H1 (cell line): Measurements from ENCODE around the gene GALNT17. TPM values are rescaled to one million over a fixed set of nuclear protein-coding genes. Genes with fewer than 3 reads are reported as not detected.
A peak's percentile ranks its signal among the peaks of the same experiment; 100 is the strongest.

ENCODE experiments used
- CTCF ChIA-PET: fragments of 300-600 bp; sonication (Branson Sonifier 250); formaldehyde crosslinking; loops from one replicate; lab custom pipeline; 2021; ENCODE audit not compliant: partially characterized antibody; lab: Charles Lee
- POLR2A ChIA-PET: fragments of 300-600 bp; sonication (Branson Sonifier 250); formaldehyde crosslinking; loops from one replicate; lab custom pipeline; 2021; ENCODE audit warnings: inconsistent platforms; ENCODE audit not compliant: partially characterized antibody; lab: Charles Lee
- DNase-seq, 2 experiments: peaks; one replicate each; pipeline versions ENCODE4 v3.0.0 to v3.0.0-alpha.2; 2010 to 2022; ENCODE audit warnings: low spot score in 2 of 2, low read depth in 1 of 2, mixed read lengths in 1 of 2
- FAIRE-seq: peaks from 2 replicates; lab custom pipeline; 2011; peaks lifted over from hg19 to GRCh38; lab: Jason Lieb, UNC
- H2AFZ ChIP-seq: 2 replicates; pipeline ENCODE4 v1.8.1; 2012; ENCODE audit warnings: low read length, inconsistent platforms
- H2AK5ac ChIP-seq: 2 replicates; pipeline ENCODE4 v1.6.1; 2013; ENCODE audit warnings: low read depth, low read length
- H2BK120ac ChIP-seq: replicated peaks from 2 replicates; pipeline ENCODE3; 2013; ENCODE audit warnings: low read depth, low read length, inconsistent platforms
- H2BK12ac ChIP-seq: 2 replicates; pipeline ENCODE4 v1.6.1; 2013; ENCODE audit warnings: low read depth, low read length
- H2BK15ac ChIP-seq: 2 replicates; pipeline ENCODE4 v1.6.1; 2013; ENCODE audit warnings: low read length
- H2BK20ac ChIP-seq: 2 replicates; pipeline ENCODE4 v1.6.1; 2013; ENCODE audit warnings: low read length
- H2BK5ac ChIP-seq: 2 replicates; pipeline ENCODE4 v1.6.1; 2013; ENCODE audit warnings: low read depth, low read length
- H3K14ac ChIP-seq: 2 replicates; pipeline ENCODE4 v1.6.1; 2013; ENCODE audit warnings: inconsistent platforms; ENCODE audit not compliant: insufficient read length
- H3K18ac ChIP-seq: 2 replicates; pipeline ENCODE4 v1.6.1; 2013; ENCODE audit warnings: low read length; ENCODE audit errors: extremely low read depth
- H3K23ac ChIP-seq: 2 replicates; pipeline ENCODE4 v1.6.1; 2013; ENCODE audit warnings: inconsistent platforms; ENCODE audit not compliant: insufficient read length
- H3K23me2 ChIP-seq: 2 replicates; pipeline ENCODE4 v1.6.1; 2013; ENCODE audit warnings: low read depth, low read length
- H3K27ac ChIP-seq: 2 replicates; pipeline ENCODE4 v1.6.1; 2011; ENCODE audit warnings: low read depth, low read length, inconsistent platforms
- H3K27me3 ChIP-seq, 4 experiments: replicated peaks in 1 of 4; 1 replicate in 1 of 4; 2 replicates in 3 of 4; pipeline versions ENCODE4 v1.6.1 to v1.8.1; 2011 to 2013; ENCODE audit warnings: low read length in 3 of 4, mild to moderate bottlenecking in 3 of 4, inconsistent platforms in 2 of 4, mixed read lengths in 2 of 4, moderate library complexity in 1 of 4; ENCODE audit not compliant: control insufficient read depth in 3 of 4, insufficient read depth in 3 of 4; ENCODE audit errors: extremely low read depth in 1 of 4
- H3K36me3 ChIP-seq, 4 experiments: 2 replicates each; pipeline versions ENCODE4 v1.6.1 to v1.8.1; 2011 to 2013; ENCODE audit warnings: mild to moderate bottlenecking in 4 of 4, low read length in 3 of 4, moderate library complexity in 2 of 4, control low read depth in 1 of 4, inconsistent platforms in 1 of 4; ENCODE audit not compliant: insufficient read depth in 4 of 4, control insufficient read depth in 2 of 4
- H3K4ac ChIP-seq: replicated peaks from 2 replicates; pipeline ENCODE3; 2013; ENCODE audit warnings: low read length, low read depth, mixed read lengths, inconsistent platforms; ENCODE audit not compliant: insufficient read length
- H3K4me1 ChIP-seq, 4 experiments: replicated peaks in 1 of 4; 1 replicate in 1 of 4; 2 replicates in 3 of 4; pipeline versions ENCODE4 v1.6.1 to v1.8.1; 2011 to 2013; ENCODE audit warnings: low read length in 3 of 4, inconsistent platforms in 2 of 4, mixed read lengths in 1 of 4; ENCODE audit not compliant: insufficient read depth in 4 of 4, control insufficient read depth in 3 of 4
- H3K4me2 ChIP-seq, 2 experiments: 2 replicates each; pipeline versions ENCODE4 v1.6.1 to v1.8.1; 2011 to 2013; ENCODE audit warnings: low read depth in 2 of 2, low read length in 2 of 2, control low read depth in 1 of 2, inconsistent platforms in 1 of 2, mild to moderate bottlenecking in 1 of 2; ENCODE audit not compliant: insufficient read depth in 1 of 2
- H3K4me3 ChIP-seq, 4 experiments: fragments of 200-600, 300-600 bp in 1 of 4; sonication (generic), shearing (Covaris generic), sonication (Bioruptor Twin) in 1 of 4; 2 replicates each; pipeline versions ENCODE4 v1.5.1 to v1.8.1; 2011 to 2016; ENCODE audit warnings: low read length in 4 of 4, low read depth in 3 of 4, control low read depth in 2 of 4, inconsistent platforms in 2 of 4, mild to moderate bottlenecking in 2 of 4, mixed read lengths in 1 of 4, moderate library complexity in 1 of 4; ENCODE audit not compliant: insufficient read depth in 2 of 4; ENCODE audit errors: extremely low read depth in 1 of 4
- H3K56ac ChIP-seq: replicated peaks from 2 replicates; pipeline ENCODE3; 2013; ENCODE audit warnings: low read depth, mild to moderate bottlenecking, mixed read lengths, low read length, inconsistent platforms; ENCODE audit not compliant: insufficient read length
- H3K79me1 ChIP-seq: 2 replicates; pipeline ENCODE4 v1.6.1; 2013; ENCODE audit warnings: low read depth, low read length, control low read depth
- H3K79me2 ChIP-seq, 2 experiments: 2 replicates each; pipeline versions ENCODE4 v1.6.1 to v1.8.1; 2012 to 2013; ENCODE audit warnings: low read length in 2 of 2, mild to moderate bottlenecking in 2 of 2, inconsistent platforms in 1 of 2; ENCODE audit not compliant: insufficient read depth in 2 of 2, control insufficient read depth in 1 of 2
- H3K9ac ChIP-seq, 4 experiments: replicated peaks in 1 of 4; 1 replicate in 1 of 4; 2 replicates in 3 of 4; pipeline versions ENCODE4 v1.6.1 to v1.8.1; 2011 to 2013; ENCODE audit warnings: low read depth in 3 of 4, low read length in 3 of 4, control low read depth in 2 of 4, mild to moderate bottlenecking in 2 of 4, moderate library complexity in 2 of 4, inconsistent platforms in 1 of 4; ENCODE audit errors: extremely low read depth in 1 of 4
- H3K9me3 ChIP-seq, 2 experiments: 2 replicates each; pipeline versions ENCODE4 v1.6.1 to v1.8.1; 2012 to 2013; ENCODE audit warnings: mild to moderate bottlenecking in 2 of 2, moderate library complexity in 2 of 2, control low read depth in 1 of 2, inconsistent platforms in 1 of 2, low read depth in 1 of 2, low read length in 1 of 2, mixed read lengths in 1 of 2; ENCODE audit not compliant: insufficient read depth in 2 of 2
- H4K20me1 ChIP-seq, 2 experiments: replicated peaks in 1 of 2; 2 replicates each; pipeline versions ENCODE3 to v1.8.1; 2011 to 2013; ENCODE audit warnings: inconsistent platforms in 2 of 2, low read length in 2 of 2, mild to moderate bottlenecking in 1 of 2; ENCODE audit not compliant: insufficient read depth in 2 of 2, control insufficient read depth in 1 of 2
- H4K5ac ChIP-seq: 2 replicates; pipeline ENCODE4 v1.6.1; 2013; ENCODE audit warnings: low read length, low read depth, mixed read lengths, inconsistent platforms; ENCODE audit not compliant: insufficient read length
- H4K8ac ChIP-seq: 2 replicates; pipeline ENCODE4 v1.8.0; 2013; ENCODE audit warnings: mild to moderate bottlenecking, moderate library complexity, low read length, inconsistent platforms; ENCODE audit not compliant: insufficient read depth; ENCODE audit errors: extremely low read depth
- H4K91ac ChIP-seq: replicated peaks from 2 replicates; pipeline ENCODE3; 2013; ENCODE audit warnings: low read length, mixed read lengths, inconsistent platforms; ENCODE audit not compliant: insufficient read length
- CTBP2 ChIP-seq: IDR thresholded peaks from 2 replicates; pipeline ENCODE4 v1.7.0; 2011; ENCODE audit warnings: borderline replicate concordance, mild to moderate bottlenecking, moderate library complexity, mixed read lengths, low read length; ENCODE audit not compliant: insufficient read depth, insufficient read length
- E2F6 ChIP-seq: IDR thresholded peaks from 2 replicates; pipeline ENCODE4 v1.6.1; 2012; ENCODE audit warnings: inconsistent platforms
- EZH2 ChIP-seq: fragments of 200-600 bp; sonication (generic); IDR thresholded peaks from 2 replicates; pipeline ENCODE4 v1.7.1; 2012; ENCODE audit warnings: low read depth, mild to moderate bottlenecking, moderate library complexity, low read length, inconsistent platforms; ENCODE audit not compliant: severe bottlenecking
- SIX5 ChIP-seq: IDR thresholded peaks from 2 replicates; pipeline ENCODE4 v1.6.1; 2011; ENCODE audit warnings: mild to moderate bottlenecking, low read depth, low read length
- TCF12 ChIP-seq: IDR thresholded peaks from 2 replicates; pipeline ENCODE4 v1.6.1; 2011; ENCODE audit warnings: low read depth, mild to moderate bottlenecking, low read length
- polyA plus RNA-seq, 7 experiments: library from polyadenylated mRNA; depleted of rRNA in 3 of 7; stranded (reverse) in 5 of 7; unstranded in 2 of 7; fragments of >200 nt in 5 of 7; fragments of 200-250 nt in 2 of 7; gene quantifications; 1 replicate in 5 of 7; 2 replicates in 1 of 7; 4 replicates in 1 of 7; pipeline versions ENCODE4 v1.2.1 to v1.2.3, GENCODE V29; 2011 to 2013; ENCODE audit warnings: missing spikeins in 2 of 7, mixed read lengths in 2 of 7
- total RNA-seq: library from RNA; stranded (reverse); fragmentation: NEBNext Ultra II Directional; extraction: Animal tissue kit (Norgen Biotek cat#: 25700); gene quantifications from 2 replicates; pipeline ENCODE4 v1.2.1, GENCODE V29; 2021

GALNT17 gene
- total and polyA plus RNA-seq, 2 of the 8 experiments (the other 6 are each of a cell fraction or from before 2014, with no cell fraction given): 37.7 to 47.0 TPM

- DNase-seq (no peak), FAIRE-seq (no peak)
- Histone ChIP-seq H2AFZ (no peak overlapping the region), H4K8ac (no peak overlapping the region), H2BK20ac (peak overlapping the region; percentile 91; the same call in 1 of the 2 replicates), H2BK5ac (peak overlapping the region; percentile 93), H3K36me3 (0 out of 8 replicates have a peak, but pooled peaks cover 0 to 3% (median 0%) of the 10 kb centered on the region in 4 experiments), H3K27me3 (peaks cover 0 to 1% (median 0%) of the 10 kb centered on the region in 4 experiments; a peak in 1 of 7 replicates), H3K4ac (peak overlapping the region; percentile 6), H3K79me1 (no peaks in the 10 kb centered on the region), H4K20me1 (no peaks in the 10 kb centered on the region), H3K23me2 (no peaks in the 10 kb centered on the region), H3K9me3 (no peaks in the 10 kb centered on the region), H3K4me3 (no peak overlapping the region), H3K23ac (no peak overlapping the region), H2AK5ac (no peak overlapping the region; the same call in 1 of the 2 replicates), H3K14ac (no peak overlapping the region), H2BK12ac (peak overlapping the region; percentile 72; the same call in 1 of the 2 replicates), H2BK15ac (no peak overlapping the region), H2BK120ac (no peak overlapping the region), H3K4me2 (no peak overlapping the region), H3K4me1 (peaks cover 7 to 31% (median 19%) of the 10 kb centered on the region in 4 experiments), H3K9ac (no peak overlapping the region), H3K79me2 (no peaks in the 10 kb centered on the region; a peak in 1 of 4 replicates), H3K18ac (no peak overlapping the region), H4K91ac (no peak overlapping the region), H3K56ac (no peak overlapping the region), H3K27ac (no peak overlapping the region), H4K5ac (no peak overlapping the region)
- CTCF ChIA-PET: no interaction called here
- POLR2A ChIA-PET: interaction anchor here (0.6 to 5.3 kb wide), 3 partner anchors 11 to 35 kb away, joined by 3 to 41 read pairs (median 3); no protein-coding TSS in a partner anchor
- no peak for TF ChIP-seq E2F6
- no peak for TF ChIP-seq TCF12
- TF ChIP-seq CTBP2: no peak
- TF ChIP-seq EZH2: no peak
- no peak for TF ChIP-seq SIX5
Measured at GRCh38 chr7:71454981-71455380, 323.0 kb downstream of the GALNT17 start.
